ENCODE results near the gene S100A12.

The S100A12 gene

GRCh38 chr1:153396461-153396860 lies 21.0 kb upstream of the S100A12 start:
- DNase-seq, result no peak

DNA sequence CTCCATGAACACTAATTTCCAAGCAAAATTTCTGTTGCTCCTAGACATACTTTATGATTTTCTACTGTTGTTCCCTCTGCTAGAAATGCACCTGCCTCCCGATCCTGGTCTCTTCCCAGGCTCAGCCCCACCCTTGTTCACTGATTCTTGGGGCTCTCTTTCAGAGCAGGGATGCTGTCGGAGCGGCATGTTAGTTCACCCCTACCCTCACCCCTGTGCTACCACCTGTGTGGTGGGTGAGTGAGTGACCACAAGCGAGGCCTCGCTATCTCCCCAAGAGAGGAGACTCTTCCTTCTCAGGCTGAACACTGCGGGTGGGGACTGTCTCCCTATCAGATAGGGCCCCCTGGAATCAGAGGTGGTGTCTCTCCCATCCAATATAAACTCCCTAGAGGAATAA lies 20.4 kb upstream of the S100A12 start:
- no peak for DNase-seq

DNA sequence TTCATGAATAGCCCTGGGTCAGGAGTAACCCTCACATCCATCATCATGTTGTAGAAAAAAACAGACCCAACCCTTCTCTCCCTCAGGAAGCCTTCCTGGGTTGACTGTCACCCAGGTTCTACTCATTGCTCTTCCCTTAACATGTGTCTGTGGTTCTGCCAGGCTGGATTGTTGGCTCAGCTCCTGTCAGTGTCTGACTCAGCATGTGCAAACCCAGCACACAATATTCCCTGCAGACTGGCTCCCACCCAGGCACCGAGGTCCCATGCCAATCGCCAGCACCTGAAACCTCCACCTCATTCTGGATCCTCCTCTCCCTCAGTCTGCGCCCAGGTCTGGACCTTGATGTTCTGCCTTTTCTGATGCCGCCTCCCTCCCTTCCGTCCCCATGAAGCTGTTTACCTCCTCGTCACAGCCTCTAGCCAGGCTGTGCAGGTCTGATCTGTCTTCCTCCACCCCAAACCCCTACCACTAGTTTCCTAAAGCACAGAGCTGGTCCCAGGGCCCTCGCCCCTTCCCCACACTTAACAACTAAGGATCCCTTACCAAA lies 19.8 kb upstream of the S100A12 start:
- no peak for DNase-seq

- DNase-seq, result no peak
Observed at GRCh38 chr1:153394391-153394790, 19.0 kb upstream of the S100A12 start.

GRCh38 chr1:153393926-153394325 lies 18.5 kb upstream of the S100A12 start:
- no peak for DNase-seq

DNA sequence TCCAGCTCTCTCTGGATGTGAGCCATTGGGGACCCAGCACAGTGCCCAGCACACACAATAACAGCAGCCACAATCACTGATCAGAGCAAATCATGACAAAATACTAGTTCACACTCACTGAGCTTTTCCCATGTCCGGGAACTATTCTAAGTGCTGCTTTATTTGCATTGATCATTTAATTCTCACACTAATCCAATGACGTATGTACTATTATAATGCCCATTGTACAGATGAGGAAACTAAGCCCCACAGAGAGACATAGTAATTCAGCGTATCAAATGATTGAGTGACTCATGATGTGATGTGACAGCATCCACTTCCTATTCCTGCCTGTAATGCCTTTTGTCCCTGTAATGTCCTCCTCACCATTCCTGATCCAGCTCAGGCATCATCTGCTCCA lies 17.4 kb upstream of the S100A12 start:
- no peak for DNase-seq

DNA sequence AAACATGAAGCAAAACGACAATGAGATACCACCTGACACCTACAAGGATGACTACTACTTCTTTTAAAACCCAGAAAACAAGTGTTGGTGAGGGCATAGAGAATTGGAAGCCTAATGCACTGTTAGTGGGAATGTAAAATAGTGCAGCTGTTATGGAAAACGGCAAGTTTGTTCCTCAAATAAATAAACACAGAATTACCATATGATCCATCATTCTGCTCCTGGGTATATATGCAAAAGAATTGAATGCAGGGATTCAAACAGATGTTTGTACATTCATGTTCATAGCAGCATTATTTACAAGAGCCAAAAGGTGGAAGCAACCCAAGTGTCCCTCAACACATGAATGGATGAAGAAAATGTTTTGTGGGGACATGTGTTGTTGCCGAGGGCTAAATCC lies 16.8 kb upstream of the S100A12 start:
- DNase-seq, result no peak

DNA sequence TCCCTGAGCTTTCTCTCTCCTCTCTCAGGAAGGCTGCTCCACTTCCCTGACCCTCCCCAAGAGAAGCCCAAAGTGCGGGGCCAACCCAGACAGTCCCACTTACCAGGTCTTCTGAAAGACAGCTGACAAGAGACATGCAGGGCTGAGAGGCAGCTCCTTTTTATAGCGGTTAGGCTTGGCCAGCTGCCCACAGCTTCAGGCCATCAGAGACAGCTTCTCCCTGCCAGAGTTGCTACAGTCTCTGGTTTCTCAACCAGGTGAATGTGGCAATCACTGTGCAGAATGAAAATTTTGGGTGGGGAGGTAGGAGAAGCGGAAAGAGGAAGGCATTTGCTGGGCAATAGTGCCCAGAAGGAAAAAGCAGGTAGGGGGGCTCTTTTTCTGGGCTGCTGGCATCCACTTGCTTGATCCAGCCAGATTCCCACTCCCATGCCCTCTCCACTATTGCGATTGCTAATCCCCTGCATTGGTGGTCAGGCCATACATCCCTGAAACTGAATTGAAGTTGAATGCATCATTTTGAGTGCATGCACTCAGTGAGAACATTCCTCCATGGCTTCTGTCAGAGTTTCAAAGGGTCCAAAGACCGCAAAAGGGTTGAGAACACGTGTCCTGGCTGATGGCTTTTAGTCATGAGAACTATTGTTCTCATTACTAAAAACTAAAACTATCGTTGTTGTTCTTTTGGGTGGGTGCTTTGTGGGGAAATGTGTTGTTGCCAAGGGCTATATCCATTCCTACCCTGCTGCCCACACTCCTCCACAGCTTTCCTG lies 15.7 kb upstream of the S100A12 start, which contains the start of gene S100A8:
Gene S100A8, minus strand, starts transcription at position 136 of the 773 bp plus-strand sequence. CDS start 538 bp downstream, outside the sequence.
- DNase-seq, result no peak

DNA sequence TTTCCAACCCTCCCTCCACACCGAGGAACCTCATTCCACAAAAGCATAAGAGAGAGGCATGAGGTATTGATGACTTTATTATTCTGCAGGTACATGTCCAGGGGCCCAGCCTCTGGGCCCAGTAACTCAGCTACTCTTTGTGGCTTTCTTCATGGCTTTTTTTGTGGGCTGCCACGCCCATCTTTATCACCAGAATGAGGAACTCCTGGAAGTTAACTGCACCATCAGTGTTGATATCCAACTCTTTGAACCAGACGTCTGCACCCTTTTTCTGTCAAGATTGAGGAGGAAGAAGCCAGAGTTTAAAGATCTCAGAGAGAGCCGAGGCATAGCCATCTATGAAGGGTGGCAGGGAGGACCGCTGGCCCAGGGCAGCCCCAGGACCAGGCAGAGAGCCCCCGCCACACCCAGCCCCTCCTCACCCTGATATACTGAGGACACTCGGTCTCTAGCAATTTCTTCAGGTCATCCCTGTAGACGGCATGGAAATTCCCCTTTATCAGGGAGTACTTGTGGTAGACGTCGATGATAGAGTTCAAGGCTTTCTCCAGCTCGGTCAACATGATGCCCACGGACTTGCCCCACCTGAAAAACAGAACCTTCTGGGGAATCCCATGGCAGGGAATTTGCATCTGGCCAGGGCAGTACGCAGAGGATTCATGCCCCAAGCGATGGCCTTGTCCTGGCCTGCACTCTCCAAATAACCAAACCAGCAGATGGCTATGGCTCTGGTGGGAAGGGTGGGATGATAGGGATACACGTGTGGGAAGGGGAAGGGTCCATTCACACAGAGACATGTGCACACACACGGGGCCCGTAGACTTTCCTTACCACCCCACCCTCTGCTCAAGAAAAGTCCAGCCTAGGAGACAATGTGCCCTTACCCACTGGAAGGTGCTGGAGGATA lies 14.8 kb upstream of the S100A12 start:
- no peak for DNase-seq

GRCh38 chr1:153389401-153389800 lies 14.0 kb upstream of the S100A12 start:
- no peak for DNase-seq

DNA sequence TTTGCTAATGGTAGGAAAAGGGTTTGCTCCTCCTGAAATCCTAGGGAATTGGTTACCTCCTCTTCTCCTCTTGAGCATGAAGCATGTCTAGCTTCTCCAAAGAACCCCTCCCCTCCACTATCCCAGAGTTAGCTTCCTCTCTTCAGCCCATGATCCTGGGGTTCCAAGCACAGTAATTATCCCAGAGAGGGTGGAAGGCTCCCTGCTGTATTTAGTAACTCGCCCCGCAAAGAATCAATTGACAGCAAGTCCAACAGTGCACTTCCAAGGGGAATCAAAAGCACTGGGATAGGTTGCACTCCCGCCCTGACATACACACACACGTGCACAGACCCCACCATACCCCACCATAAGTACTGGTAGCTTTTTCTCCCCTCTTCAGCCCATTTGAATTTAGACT lies 12.4 kb upstream of the S100A12 start:
- no peak for DNase-seq

DNA sequence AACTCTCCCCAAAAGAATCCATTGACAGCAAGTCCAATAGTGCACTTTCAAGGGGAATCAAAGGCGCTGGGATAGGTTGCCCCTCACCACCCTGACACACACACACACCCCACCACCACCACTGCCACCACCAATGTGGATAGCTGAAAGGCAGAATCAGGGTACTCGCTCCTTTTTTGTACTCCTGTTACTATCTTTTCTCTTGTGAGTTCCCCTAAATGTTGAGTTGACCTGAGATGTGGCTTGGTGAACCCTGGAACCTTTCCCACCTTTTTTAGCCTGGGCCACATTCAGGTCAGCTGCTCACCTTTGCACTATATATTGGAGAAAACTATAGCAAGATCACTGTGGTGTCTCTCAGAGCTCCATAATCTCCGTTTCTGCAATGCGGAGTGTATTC lies 11.6 kb upstream of the S100A12 start:
- no peak for DNase-seq

DNA sequence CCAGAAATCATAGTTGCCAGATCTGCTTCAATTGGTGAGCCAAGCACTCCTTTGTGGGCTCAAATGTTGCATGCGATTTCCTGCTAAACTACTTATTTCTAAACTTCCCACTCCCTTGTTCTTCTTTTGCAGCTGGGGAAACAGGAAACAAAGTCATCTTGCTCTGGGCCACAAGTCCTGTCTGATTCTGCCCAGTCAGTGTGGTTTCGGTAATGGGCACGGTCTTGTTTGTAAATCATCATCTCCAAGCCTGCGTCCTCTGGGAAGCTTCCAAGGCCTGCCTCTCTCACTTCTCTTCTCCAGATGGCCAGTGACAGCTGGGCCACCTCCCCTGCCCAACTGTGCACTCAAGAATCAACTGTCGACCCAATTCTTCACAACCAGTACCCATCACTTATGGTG lies 11.1 kb upstream of the S100A12 start:
- DNase-seq, result peak; percentile 38

- DNase-seq, result no peak
Observed at GRCh38 chr1:153384958-153385580, 9.6 kb upstream of the S100A12 start.

DNA sequence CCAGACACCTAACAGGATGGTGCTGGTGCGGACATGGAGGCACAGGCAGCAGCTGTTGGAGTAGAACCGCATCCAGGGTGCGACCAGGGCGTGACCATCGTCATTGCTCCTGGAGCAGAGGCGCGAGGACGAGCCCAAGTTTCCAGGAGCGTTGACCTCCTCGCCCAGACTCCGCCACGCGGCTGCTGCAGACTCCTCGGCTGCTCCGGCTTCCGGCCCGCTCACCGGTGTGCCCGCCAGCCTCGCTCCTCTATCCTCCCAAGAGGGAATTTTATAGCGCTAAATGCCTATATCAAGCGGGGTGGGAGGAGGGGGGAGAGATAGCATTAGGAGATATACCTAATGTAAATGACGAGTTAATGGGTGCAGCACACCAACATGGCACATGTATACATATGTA lies 5.3 kb upstream of the S100A12 start:
- no peak for DNase-seq

DNA sequence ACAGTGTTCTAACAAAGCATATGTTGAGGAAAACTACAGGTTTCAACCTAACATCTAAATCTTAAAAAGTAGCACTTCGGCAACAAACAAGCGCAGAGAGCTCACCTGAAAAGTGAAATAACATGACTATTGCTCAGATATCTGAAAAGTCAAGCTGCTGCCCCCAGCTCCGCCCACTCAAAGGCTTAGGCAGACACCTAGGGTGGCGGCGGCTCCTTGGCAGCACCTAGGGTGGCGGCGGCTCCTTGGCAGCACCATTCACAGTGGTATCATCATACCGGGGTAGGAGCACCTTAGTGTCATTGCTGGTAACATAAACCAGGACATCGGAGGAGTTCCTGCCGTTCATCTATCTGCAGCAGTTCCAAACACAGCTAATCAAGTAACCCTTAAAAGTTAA lies 4.2 kb upstream of the S100A12 start:
- DNase-seq, result no peak

DNA sequence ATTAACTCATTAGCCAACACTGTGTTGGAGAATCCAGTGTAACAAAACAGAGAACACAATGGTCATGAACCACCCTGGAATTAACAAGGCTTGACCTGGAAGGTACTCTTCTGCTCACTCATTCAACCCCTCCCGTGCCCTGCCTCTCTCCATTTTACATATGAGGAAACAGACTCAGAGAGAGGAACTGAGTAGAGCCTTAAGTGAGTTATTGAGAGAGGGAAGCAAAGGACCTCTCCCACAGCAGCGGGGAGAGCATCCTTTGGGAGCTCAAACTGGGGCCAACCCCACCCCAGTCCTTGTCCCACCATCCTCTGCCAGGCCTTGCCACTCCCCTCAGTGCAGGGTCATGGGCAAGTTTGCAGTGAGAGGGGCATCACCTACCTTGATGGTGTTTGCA lies 1.4 kb downstream of the S100A12 start:
- no peak for DNase-seq

DNA sequence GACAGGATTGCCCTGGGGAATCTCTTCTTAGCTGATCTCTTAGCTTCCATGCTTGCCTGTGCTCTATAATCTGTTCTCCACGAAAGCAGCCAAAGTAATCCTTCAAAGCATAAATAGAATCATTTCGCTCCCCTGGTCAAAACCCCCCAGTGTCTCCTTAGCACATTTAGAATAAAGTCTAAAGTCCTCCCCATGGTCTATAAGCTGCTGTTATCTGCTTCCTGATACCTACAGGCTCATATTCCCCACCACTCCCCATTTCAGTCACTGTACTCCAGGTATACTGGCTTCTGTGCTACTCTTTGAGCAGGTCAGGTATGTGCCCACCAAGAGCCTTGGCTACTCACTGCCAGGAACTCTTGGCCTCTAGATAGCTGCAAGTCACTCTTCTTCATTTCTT lies 2.9 kb downstream of the S100A12 start:
- DNase-seq, result no peak

- DNase-seq, result no peak
Observed at GRCh38 chr1:153371231-153371630, 4.2 kb downstream of the S100A12 start.

DNA sequence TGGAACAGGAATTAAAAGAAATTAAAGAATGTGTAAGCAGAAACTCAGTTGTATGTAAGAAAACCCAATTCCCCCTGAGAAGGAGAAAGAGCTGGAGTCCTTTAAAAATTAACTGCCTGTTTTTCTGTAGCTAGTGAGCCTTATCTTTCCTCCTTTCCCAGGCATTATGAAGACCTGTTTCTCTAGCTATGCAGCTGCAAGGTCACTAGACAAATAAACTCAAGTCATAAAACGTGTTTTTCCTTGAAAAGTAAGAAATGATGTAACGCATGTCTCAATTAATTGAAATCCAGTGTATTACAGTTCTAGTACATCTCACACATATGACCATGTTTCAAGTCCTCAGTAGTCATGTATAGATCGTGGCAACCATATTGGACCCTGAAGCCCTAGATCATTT lies 5.3 kb downstream of the S100A12 start:
- DNase-seq, result no peak

DNA sequence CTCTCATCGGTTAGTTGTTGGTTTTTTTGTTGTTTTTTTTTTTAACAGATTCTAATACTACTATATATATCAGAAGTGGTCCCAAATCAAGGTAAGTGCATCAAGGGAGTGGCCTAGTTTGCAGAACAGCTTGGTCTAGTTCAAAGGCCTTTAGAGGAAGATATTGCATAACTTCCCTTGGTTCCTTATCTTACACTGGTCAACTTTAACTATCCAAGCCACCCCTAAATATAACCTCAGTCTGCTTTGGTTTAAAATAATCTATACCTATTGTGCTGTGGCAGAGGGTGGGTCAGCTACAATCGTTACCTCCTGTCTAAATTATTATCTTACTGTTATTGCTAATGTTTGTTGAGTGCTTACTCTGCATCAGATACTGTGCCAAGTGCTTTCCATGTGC lies 6.9 kb downstream of the S100A12 start:
- no peak for DNase-seq

DNA sequence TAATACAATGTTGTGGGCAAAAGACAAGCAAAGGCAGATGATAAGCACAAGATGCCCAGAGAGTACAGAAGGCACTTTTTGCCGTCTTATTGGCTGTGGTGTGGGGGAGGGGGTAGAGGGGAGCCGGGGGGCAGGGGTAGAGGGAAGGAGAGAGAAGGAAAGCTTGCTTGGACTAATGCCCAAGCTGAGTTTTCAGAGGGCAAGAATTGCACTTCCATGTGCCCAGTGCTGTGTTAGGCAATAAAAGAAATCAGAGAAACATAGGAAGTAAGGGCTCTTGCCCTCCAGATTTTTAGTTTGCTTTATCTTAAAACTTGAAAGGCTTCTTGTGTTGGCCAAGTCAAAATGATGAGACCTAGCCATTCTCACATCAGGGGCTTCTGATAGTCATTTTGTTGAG lies 8.3 kb downstream of the S100A12 start:
- DNase-seq, result no peak

- no peak for DNase-seq
Observed at GRCh38 chr1:153366261-153366660, 9.2 kb downstream of the S100A12 start.
